IMR-90 (cell line): ENCODE data around the gene SPTBN5. TPM values are rescaled to one million over a fixed set of nuclear protein-coding genes. Genes with fewer than 3 reads are reported as not detected.

Experiments
- ATAC-seq: fragments of 200-7000 bp; cut with Tn5 transposase; 2 replicates; pipeline ENCODE4 v1.9.1; 2020; ENCODE audit warnings: low read depth, mild to moderate bottlenecking, moderate library complexity
- BruUV-seq: library from RNA; stranded (reverse); fragments of 400-500 nt; replicated peaks from 2 replicates; lab custom pipeline; 2021; lab: Mats Ljungman, UMichigan
- CTCF ChIA-PET: fragments of 300-600 bp; formaldehyde crosslinking; extraction: SDS; loops from one replicate; lab custom pipeline; 2021; ENCODE audit warnings: antibody characterized with exemption; lab: Yijun Ruan, JAX
- POLR2A ChIA-PET: fragments of 300-600 bp; sonication (Branson Sonifier 250); formaldehyde crosslinking; loops from one replicate; lab custom pipeline; 2022; ENCODE audit warnings: antibody characterized with exemption; ENCODE audit not compliant: unreplicated experiment; lab: Charles Lee
- DNase-seq: peaks from one replicate; pipeline ENCODE4 v3.0.0; 2013
- H2AFZ ChIP-seq: replicated peaks from 2 replicates; pipeline ENCODE3; 2013; ENCODE audit warnings: low read length, mild to moderate bottlenecking; ENCODE audit not compliant: poor library complexity
- H2AK5ac ChIP-seq: 2 replicates; pipeline ENCODE4 v1.6.1; 2013; ENCODE audit warnings: low read depth, low read length, inconsistent platforms
- H2AK9ac ChIP-seq: replicated peaks from 2 replicates; pipeline ENCODE3; 2013; ENCODE audit warnings: mild to moderate bottlenecking, low read depth, low read length, moderate library complexity; ENCODE audit not compliant: poor library complexity
- H2BK120ac ChIP-seq: 2 replicates; pipeline ENCODE4 v1.6.1; 2013; ENCODE audit warnings: low read depth, low read length, inconsistent platforms
- H2BK15ac ChIP-seq: 3 replicates; pipeline ENCODE4 v1.6.1; 2013; ENCODE audit warnings: low read depth, low read length, inconsistent platforms
- H2BK20ac ChIP-seq: 2 replicates; pipeline ENCODE4 v1.6.1; 2013; ENCODE audit warnings: low read depth, mild to moderate bottlenecking, inconsistent platforms, low read length, moderate library complexity
- H2BK5ac ChIP-seq: 2 replicates; pipeline ENCODE4 v1.6.1; 2013; ENCODE audit warnings: mild to moderate bottlenecking, low read depth, low read length, inconsistent platforms; ENCODE audit not compliant: poor library complexity, severe bottlenecking
- H3K14ac ChIP-seq: replicated peaks from 2 replicates; pipeline ENCODE4 v1.6.1; 2013; ENCODE audit warnings: low read depth, low read length, inconsistent platforms
- H3K18ac ChIP-seq: 2 replicates; pipeline ENCODE4 v1.6.1; 2013; ENCODE audit warnings: low read depth, low read length, control low read depth
- H3K23ac ChIP-seq: 2 replicates; pipeline ENCODE4 v1.6.1; 2013; ENCODE audit warnings: low read depth, low read length, inconsistent platforms
- H3K27ac ChIP-seq: 2 replicates; pipeline ENCODE4 v1.5.1; 2013; ENCODE audit warnings: mild to moderate bottlenecking, control low read depth, low read length; ENCODE audit not compliant: insufficient read depth
- H3K27me3 ChIP-seq: 2 replicates; pipeline ENCODE4 v1.6.1; 2013; ENCODE audit warnings: low read length; ENCODE audit not compliant: control insufficient read depth, insufficient read depth
- H3K36me3 ChIP-seq: 2 replicates; pipeline ENCODE4 v1.6.1; 2013; ENCODE audit warnings: low read length, mixed read lengths; ENCODE audit not compliant: control insufficient read depth, insufficient read depth
- H3K4ac ChIP-seq: 2 replicates; pipeline ENCODE4 v1.6.1; 2013; ENCODE audit warnings: low read depth, low read length, inconsistent platforms
- H3K4me1 ChIP-seq: 2 replicates; pipeline ENCODE4 v1.6.1; 2013; ENCODE audit warnings: low read length, mixed read lengths; ENCODE audit not compliant: control insufficient read depth, insufficient read depth
- H3K4me2 ChIP-seq: 2 replicates; pipeline ENCODE4 v1.6.1; 2013; ENCODE audit warnings: low read depth, mild to moderate bottlenecking, control low read depth, low read length, moderate library complexity
- H3K4me3 ChIP-seq: 2 replicates; pipeline ENCODE4 v1.5.1; 2013; ENCODE audit warnings: low read depth, mild to moderate bottlenecking, control low read depth, low read length, moderate library complexity; ENCODE audit not compliant: insufficient read depth
- H3K56ac ChIP-seq: 2 replicates; pipeline ENCODE4 v1.6.1; 2013; ENCODE audit warnings: low read length, inconsistent platforms; ENCODE audit not compliant: insufficient read depth; ENCODE audit errors: extremely low read depth
- H3K79me1 ChIP-seq, 2 experiments: 2 replicates each; pipeline ENCODE4 v1.6.1; 2013; ENCODE audit warnings: low read length in 2 of 2, inconsistent platforms in 1 of 2, low read depth in 1 of 2
- H3K9ac ChIP-seq: 2 replicates; pipeline ENCODE4 v1.6.1; 2013; ENCODE audit warnings: low read depth, low read length, control low read depth
- H3K9me1 ChIP-seq: 2 replicates; pipeline ENCODE4 v1.6.1; 2013; ENCODE audit warnings: low read length, inconsistent platforms; ENCODE audit not compliant: insufficient read depth
- H3K9me3 ChIP-seq: 2 replicates; pipeline ENCODE4 v1.6.1; 2013; ENCODE audit warnings: low read length; ENCODE audit not compliant: control insufficient read depth, insufficient read depth
- H4K20me1 ChIP-seq: 2 replicates; pipeline ENCODE4 v1.6.1; 2013; ENCODE audit warnings: low read length, inconsistent platforms; ENCODE audit not compliant: insufficient read depth
- H4K5ac ChIP-seq: 2 replicates; pipeline ENCODE4 v1.6.1; 2013; ENCODE audit warnings: mild to moderate bottlenecking, low read depth, low read length, control low read depth
- H4K8ac ChIP-seq, 2 experiments: 2 replicates each; pipeline ENCODE4 v1.6.1; 2013; ENCODE audit warnings: low read depth in 2 of 2, low read length in 2 of 2, control low read depth in 1 of 2, inconsistent platforms in 1 of 2
- H4K91ac ChIP-seq: 2 replicates; pipeline ENCODE4 v1.6.1; 2013; ENCODE audit warnings: low read depth, low read length, inconsistent platforms; ENCODE audit not compliant: insufficient read depth
- ELK1 ChIP-seq: fragments of 150-350 bp; IDR thresholded peaks from 2 replicates; pipeline ENCODE4 v1.6.1; 2016; ENCODE audit warnings: low read depth, mild to moderate bottlenecking, low read length, moderate library complexity, borderline replicate concordance
- FOS ChIP-seq: fragments of 150-350 bp; IDR thresholded peaks from 2 replicates; pipeline ENCODE4 v1.6.1; 2016; ENCODE audit warnings: low read depth, low read length
- RAD21 ChIP-seq: IDR thresholded peaks from 2 replicates; pipeline ENCODE4 v1.6.1; 2012; ENCODE audit warnings: low read length, improper control_type of control experiment
- WGBS, 2 experiments: methylation state at CpG; one replicate each; pipeline versions ENCODE4 v1.1.5 to v1.1.7; 2013; ENCODE audit warnings: missing lambda C conversion rate in 2 of 2; ENCODE audit not compliant: insufficient read length in 1 of 2; ENCODE audit errors: extremely low coverage in 2 of 2; 5-methylcytosine and 5-hydroxymethylcytosine counted together
- dilution Hi-C: fragments of 300-500 bp; cut with HindIII; formaldehyde crosslinking; loops from one replicate; pipeline ENCODE4 v1.14.3; 2018; ENCODE audit warnings: low sequenced_read_pairs; ENCODE audit not compliant: unreplicated experiment
- in situ Hi-C: fragments of 300-500 bp; cut with MboI; formaldehyde crosslinking; loops from 3 replicates; pipeline ENCODE4 v1.14.3; 2019; ENCODE audit warnings: low sequenced_read_pairs, inconsistent platforms, mixed read lengths
- intact Hi-C: fragments of 100-400 bp; cut with micrococcal nuclease; formaldehyde crosslinking; loops from 2 replicates; pipeline ENCODE4 v1.10.0; 2022
- polyA plus RNA-seq, 3 experiments: library from polyadenylated mRNA; depleted of rRNA; stranded (reverse); fragments of >200 nt; gene quantifications; 2 replicates each; pipeline ENCODE4 v1.2.3, GENCODE V29; 2012; ENCODE audit warnings: low replicate concordance in 1 of 3
- total RNA-seq: library from RNA; depleted of rRNA; stranded (reverse); fragments of >200 nt; gene quantifications from 2 replicates; pipeline ENCODE4 v1.2.3, GENCODE V29; 2012

Gene SPTBN5
- total and polyA plus RNA-seq, 2 of the 4 experiments (the other 2 are of a cell fraction): under 0.01 to 0.38 TPM

GRCh38 chr15:41804916-41805666 is 88.8 kb downstream of the SPTBN5 start:
- Histone ChIP-seq H3K4me1 (peaks cover 3% of the 10 kb centered on the region), H3K27me3 (no peaks in the 10 kb centered on the region), H2BK120ac (no peak overlapping the region), H4K91ac (no peak overlapping the region), H3K36me3 (peaks cover 6% of the 10 kb centered on the region; the same call in 1 of the 2 replicates), H3K4me2 (no peak overlapping the region), H3K4me3 (no peak overlapping the region), H3K27ac (no peak overlapping the region), H3K9me1 (peaks cover 24% of the 10 kb centered on the region), H4K20me1 (0 out of 2 replicates have a peak, but pooled peaks cover 3% of the 10 kb centered on the region), H3K14ac (no peak overlapping the region), H2AK5ac (no peak overlapping the region), H2AK9ac (peak overlapping the region; percentile 46), H3K23ac (peak overlapping the region; percentile 52; the same call in 1 of the 2 replicates), H3K9ac (no peak overlapping the region), H3K56ac (no peak overlapping the region), H4K5ac (no peak overlapping the region), H3K79me1 (peaks cover 30 to 73% of the 10 kb centered on the region in 2 experiments), H3K9me3 (no peaks in the 10 kb centered on the region), H3K4ac (no peak overlapping the region), H3K18ac (no peak overlapping the region), H2BK5ac (no peak overlapping the region), H2AFZ (no peak overlapping the region), H4K8ac (no peak overlapping the region), H2BK20ac (no peak overlapping the region), H2BK15ac (no peak overlapping the region)
- POLR2A ChIA-PET: no interaction called here
- ATAC-seq (no peak), DNase-seq (no peak)
- TF ChIP-seq RAD21 (no peak), ELK1 (no peak), FOS (no peak)
- 100% methylated on average over 2 of the region's 8 CpGs; no CpG with 5 or more reads in 1 of the 2 experiments for WGBS, 2 experiments
- CTCF ChIA-PET: interaction anchor here (0.6 kb wide), 1 partner anchor 32 kb away, joined by 4 read pairs; no protein-coding TSS in a partner anchor
- intact Hi-C loops (no loop called here), in situ Hi-C loops (no loop called here), dilution Hi-C loops (no loop called here)
- no TSS peak for BruUV-seq
